ENCODE results near the gene SH3GL2.

The SH3GL2 gene

DNA sequence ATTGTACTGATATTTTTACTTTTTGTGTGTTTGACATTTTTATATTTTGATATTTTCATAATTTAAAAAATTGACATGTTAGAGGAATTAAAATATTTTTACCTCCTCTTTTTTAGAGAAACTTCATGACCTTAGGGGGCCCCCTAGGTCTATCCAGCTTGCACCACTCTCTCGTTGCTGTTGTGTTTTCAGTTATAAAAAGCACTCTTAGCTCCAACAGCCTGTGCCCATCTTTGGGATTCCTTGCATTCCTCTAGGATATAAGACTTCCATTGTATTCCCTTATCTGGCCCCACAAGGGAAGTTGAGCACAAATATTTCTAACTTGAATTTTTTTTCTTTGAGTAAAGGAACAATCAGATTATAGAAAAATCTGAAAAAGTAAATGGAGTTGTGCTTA is 245.3 kb downstream of the SH3GL2 start:
- DNase-seq = no peak

GRCh38 chr9:17824616-17825264 is 245.9 kb downstream of the SH3GL2 start:
- DNase-seq = no peak

DNA sequence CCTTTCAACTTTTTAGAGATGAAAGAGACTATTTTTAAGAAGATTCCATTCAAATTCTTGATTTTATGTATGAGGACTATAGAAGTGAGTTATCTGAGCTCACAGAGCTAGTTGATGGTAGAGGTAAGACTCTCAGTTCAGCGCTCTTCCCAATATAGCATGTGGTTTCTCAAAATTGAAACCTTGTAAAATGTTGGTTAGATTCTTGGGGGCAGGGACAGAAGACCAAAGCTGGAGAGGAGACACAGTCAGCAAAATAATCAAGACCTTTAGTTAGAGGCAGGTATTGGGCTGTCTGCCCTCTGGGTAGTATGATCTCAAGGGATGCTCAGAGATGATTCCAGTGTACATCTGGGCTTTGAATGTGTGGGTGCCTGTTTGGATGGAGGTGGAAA is 246.4 kb downstream of the SH3GL2 start:
- DNase-seq = no peak

DNA sequence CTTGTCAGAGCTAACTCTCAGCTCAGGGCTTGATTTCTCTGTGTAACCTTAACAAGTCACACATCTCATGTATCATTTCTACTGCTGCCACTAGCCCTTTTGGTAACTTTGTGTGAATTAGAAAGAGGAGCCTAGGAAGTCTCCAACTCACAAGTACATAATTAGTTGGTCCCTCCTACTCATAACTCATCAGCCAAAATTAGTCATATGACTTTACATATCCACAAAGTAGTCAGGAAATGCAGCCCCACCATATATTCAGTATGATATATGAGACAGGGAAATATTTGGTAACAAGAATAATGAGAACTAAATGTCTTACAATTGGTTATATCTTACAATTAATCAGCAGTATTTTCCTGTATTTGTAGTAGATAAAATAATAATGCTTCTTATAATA is 250.2 kb downstream of the SH3GL2 start:
- no peak for DNase-seq

DNA sequence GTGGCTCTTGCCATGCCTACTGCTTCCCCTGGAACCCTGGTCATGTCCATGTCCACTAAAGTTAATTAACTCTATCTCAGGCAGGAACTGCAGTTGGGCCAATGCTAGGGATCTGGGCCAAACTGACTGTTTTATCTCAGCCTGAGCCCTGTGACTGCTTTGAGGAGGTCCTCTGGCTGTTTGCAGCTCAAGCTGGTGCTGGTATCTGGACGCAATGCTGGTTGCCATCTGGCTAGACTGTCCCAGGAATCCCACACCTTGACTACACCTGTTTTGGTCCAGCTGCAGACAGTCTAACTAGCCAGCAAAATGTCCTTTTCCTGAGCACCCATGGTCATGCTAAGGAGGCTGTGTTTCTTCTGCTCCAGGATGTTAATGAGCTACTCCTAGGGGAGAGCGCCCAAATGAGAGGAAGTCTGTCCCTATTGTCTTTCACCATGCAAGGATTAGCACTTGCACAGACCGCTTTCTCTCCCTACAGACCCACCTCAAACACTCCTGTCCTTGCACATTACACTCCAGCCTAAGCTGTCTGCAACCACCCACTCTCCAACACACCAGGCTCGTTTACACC is 251.0 kb downstream of the SH3GL2 start:
- no peak for DNase-seq

- no peak for DNase-seq
These were observed 253.9 kb downstream of the SH3GL2 start for GRCh38 chr9:17832812-17833211.

GRCh38 chr9:17833846-17834245 is 255.0 kb downstream of the SH3GL2 start:
- no peak for DNase-seq

GRCh38 chr9:17837965-17838364 is 259.1 kb downstream of the SH3GL2 start:
- DNase-seq = no peak

GRCh38 chr9:17839776-17840175 is 260.9 kb downstream of the SH3GL2 start:
- DNase-seq = no peak

- DNase-seq = no peak
These were observed 264.4 kb downstream of the SH3GL2 start for GRCh38 chr9:17843236-17843635.

All from stimulated activated CD4-positive, alpha-beta T cell treated with anti-CD3 and anti-CD28 coated beads, Interleukin-4, amount 100 ng/mL, for 1 hour (primary cell).